DMS53 treated with DMSO at 0.1 percent for 48 hours (cell line): ENCODE results near the gene TRAIP.

Source experiments
- DNase-seq: peaks from one replicate; lab custom pipeline; 2025; ENCODE audit not compliant: unreplicated experiment; lab: John Stamatoyannopoulos, UW

The TRAIP gene

DNA sequence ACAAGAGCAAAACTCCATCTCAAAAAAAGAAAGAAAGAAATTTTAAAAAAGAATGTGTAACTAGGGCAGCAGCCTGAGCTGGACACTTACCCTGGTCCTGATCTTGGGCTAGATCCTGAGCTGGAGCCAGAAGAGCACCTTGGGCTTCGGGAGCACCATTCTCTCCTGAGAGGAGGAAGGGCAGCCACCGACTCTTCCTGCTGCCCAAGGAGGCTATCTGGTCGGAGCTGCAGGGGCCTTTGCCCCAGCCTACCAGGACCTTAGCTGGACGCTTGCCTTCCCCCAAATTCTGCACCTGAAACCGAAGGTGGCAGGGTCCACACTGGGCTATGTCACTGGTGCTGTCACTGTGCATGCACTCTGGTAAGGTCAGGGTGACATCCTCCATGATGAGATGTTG is 20.2 kb upstream of the TRAIP start:
- no peak for DNase-seq

DNA sequence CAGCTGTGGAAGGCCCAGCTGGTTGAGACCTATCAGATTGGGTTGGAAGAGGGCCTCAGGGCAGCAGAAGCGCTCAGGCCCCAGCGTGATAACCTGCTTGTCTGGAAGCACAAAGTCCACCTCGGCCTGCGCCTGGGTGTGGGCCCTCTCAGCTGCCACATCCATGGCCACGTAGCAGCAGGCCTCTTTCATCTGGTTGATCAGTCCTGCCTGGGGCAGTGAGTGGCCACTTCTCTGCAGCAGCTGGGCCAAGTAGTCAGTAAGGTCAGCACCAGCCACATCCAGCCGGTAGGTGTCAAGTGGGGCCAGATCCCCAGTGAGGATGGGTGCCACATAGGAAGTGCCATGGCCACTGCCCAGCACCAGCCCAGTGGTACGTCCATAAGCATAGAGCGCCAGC is 17.3 kb upstream of the TRAIP start:
- DNase-seq, result no peak

- DNase-seq, result no peak
Observed at GRCh38 chr3:49872801-49873281, 16.5 kb upstream of the TRAIP start.

DNA sequence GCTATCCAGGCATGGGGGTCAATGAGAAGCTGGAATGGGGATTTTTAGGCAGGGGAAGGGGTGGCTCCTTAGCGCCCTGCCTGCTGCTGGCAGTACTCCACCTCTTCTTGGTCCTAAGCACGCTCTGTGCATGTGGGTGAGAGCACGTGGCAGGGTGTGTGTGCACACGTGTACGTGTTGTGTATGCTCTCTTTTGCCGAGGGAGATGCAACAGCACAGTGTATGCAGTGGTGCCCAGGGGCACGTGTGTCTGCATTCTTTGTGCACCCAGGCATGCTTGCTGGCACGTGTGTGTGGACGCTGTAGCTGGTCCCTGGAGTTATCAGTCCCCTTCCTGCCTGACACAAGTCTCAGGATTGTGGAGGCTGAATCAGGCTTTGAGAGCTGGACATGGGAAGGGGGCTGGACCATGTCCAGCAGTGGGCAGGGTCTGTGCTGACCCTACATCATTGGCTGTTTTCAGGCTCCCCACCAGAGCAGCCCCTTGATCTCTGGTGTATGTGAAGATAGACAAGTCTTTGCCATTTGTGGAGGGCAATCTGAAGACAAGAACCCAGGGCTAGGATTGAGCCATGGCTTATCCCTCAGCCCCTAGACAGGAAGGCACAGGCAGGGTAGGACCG is 15.3 kb upstream of the TRAIP start:
- no peak for DNase-seq

DNA sequence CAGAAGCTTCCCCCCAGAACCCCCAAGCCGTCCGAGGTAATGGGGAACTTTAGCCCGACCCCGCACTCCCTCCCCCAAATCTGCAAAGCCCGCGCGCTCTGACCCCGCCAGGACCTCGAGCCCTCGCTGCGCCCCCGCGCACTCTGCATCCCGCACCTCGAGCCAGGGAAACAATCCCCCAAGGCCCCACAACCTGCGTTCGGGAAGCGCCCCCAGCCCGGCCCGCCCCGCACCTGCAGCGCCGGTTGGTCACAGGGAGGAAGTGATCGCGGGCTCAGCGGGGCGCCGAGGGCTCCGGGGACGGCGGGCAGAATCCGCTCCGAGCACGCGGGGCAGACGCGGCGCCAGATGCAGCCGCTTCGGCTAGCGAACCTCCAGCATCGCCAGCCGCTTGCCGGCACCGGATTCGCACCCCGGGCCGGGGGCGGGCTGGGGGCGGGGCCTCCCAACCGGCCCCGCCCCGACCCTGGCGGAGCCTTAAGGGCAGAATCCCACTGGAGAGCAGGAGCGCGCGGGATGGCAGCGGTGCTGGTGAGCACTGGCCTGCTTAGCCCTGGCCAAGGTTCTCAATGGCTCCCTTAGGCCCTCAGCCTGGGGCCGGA is 13.3 kb upstream of the TRAIP start, which contains the start of gene CAMKV:
CAMKV (minus strand) TSS at position 382 of the 602 bp plus-strand sequence. CDS start 7,518 bp downstream, outside the sequence.
- no peak for DNase-seq

GRCh38 chr3:49868862-49869466 is 12.6 kb upstream of the TRAIP start:
- no peak for DNase-seq

DNA sequence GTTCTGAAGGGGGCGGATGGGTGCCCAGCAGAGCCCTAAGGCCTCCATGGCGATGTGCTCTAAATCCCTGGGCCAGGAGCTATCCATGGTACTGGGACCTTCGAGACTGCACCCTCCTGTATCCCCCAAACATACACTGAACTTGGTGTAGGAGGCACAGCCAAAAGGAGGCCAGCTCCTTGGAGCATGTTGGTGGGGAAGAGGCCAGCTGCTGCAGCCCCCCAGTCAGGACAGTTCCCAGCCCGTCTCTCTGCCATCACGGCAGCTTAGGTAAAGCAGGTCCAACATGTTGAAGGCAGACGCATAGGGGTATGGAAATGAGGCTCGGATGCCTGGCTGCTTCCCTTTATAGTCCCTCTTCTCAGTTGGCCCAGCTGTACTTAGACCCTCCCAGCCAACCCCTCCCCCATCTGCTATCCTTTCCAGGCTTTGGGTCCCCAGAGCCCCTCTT is 11.5 kb upstream of the TRAIP start:
- DNase-seq, result no peak

GRCh38 chr3:49867400-49867799 is 11.0 kb upstream of the TRAIP start:
- no peak for DNase-seq

DNA sequence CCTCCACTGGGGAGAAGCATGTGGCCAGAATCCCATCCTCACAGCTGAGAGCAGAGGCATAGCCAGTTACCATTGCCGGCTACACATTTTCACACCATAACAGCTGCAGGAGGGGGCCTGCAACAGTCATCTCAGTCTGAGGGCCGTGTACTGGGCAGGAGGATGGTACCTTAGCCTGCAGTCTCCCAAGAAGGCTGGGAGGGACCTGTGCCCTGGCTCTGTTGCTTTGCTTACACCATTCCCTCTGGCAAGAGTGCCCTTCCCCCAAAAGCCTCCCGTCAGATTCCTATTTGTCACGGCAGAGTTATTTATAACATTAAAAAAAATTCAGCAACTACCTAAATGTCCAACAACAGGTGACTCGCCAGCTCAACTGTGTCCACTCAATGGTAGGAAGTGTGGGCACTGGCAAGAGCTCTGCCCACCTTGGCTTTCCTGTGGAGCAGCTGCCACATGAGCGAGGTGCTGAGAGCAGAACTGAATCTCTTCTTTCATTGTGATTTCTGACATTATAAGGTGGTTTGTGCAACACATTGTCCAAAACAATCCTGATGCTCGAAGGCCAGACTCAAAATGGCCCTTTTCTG is 8.9 kb upstream of the TRAIP start:
- no peak for DNase-seq

DNA sequence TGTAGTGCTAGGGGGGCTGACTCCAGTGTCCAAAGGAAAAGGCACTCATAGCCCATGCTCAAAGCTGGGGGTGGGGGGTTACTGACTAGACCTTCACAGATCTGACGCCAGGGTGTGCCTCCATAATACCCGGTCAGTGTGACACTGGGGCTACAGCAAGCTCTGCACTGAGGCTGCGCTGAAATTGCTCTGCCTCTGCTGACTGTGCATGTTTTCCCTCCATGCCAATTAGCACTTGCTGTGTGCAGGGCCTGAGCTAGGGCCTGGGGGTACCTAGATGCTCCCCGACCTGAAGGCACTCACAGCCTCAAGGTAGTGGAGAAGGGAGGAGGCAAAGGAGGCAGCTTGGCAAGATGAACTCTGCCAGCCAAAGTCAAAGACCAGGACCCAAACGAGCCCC is 8.1 kb upstream of the TRAIP start:
- DNase-seq, result no peak

GRCh38 chr3:49859576-49860305 is 3.4 kb upstream of the TRAIP start:
- no peak for DNase-seq

GRCh38 chr3:49855662-49856061 is 702 bp downstream of the TRAIP start:
- DNase-seq, result no peak

DNA sequence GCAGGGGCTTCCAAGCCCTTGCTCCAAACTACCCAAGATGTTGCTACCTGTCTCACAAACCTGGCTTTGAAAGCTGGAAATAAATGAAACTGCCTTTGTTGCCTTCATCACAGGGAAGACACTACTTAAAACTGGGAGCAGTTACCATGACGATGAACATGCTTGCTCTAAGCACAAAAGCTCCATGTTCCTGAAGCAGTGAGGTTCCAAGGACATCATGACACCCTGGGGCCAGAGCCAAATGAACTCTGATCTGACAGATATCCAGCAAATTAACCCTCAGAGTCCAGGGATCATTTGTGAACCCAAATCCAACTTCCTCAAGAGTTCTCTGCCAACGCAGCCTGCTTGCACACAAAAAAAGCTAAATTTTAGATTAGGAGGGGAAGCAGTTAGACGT is 10.7 kb downstream of the TRAIP start:
- DNase-seq, result no peak

DNA sequence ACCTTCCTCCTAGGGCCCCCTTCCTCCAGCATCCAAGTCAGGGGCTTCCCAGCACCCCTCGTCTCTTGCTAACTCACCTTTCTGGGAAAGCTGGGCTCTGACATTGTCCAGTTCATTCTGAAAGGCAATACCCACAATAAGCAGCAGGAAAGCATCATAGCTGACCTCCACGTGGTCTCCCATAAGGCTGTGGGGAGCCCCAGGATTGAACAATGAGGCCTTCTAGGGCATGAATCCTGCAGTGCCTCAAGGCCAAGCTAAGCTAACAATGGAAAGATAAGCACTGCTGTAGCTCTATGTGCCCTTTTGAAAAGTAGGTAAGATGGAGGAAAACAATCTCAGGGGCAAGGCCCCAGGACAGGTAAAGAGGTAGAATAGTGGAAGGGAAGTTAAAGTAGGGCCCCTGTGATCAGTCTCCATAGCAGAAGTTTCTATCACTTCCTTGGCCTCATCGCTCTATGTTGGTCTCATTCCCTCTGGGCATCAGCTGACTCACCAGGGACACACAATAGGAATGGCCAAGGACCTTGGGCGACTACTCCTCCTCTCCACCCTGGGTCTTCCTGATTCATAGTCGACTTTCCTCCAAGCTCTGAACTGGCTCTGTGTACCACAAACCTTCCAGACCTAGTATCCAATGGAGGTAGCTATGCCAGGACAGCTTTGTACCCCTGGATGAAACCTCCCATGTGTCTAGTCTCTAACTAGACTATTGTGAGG is 11.7 kb downstream of the TRAIP start:
- no peak for DNase-seq

GRCh38 chr3:49842843-49843517 is 13.4 kb downstream of the TRAIP start:
- no peak for DNase-seq

- DNase-seq, result no peak
Observed at GRCh38 chr3:49841806-49842205, 14.6 kb downstream of the TRAIP start.

DNA sequence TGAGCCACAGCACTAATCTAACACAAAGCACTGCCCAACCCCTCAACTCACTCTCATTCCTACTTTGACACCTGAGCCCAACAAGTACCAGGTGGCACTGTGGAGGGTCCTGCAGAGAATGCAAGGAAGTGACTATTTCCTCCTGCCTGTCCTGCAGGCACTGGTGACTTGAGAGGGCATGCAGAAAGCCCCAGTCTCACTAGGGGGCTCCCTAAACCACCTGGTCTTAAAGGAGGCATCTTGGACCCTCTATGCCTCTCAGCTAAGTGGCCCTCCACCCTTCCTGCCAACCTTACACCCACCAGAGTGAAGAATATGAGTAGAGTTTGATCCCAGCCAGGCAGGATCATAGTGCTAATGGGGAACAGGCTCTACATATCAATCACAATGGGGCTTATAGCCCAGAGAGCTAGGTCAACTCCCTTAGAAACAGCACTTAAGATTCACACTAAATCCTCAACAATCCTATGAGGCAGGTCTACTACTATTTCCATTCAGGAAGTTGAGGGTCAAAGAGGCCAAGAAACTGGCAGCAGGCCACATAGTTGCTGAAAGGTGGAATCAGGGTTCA is 15.2 kb downstream of the TRAIP start:
- no peak for DNase-seq

DNA sequence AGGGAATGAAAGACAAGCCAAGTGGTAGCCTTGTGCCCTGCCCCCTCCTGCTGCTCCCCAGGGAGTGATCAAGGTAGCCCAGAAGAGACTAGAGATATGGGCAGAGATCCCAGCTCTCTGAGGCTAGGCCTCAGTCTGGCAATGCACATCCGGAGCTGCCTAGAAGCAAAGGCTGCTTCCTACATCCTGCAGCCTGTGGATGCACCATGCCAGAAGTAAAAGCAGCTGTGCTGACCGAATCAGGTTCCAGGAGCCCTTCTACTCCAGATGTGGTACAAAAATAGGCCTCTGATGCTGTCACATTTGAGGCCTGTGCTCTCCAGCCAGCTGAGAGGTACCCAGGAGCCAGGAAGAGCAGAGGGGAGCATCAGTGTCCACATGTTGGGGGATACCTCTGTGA is 16.0 kb downstream of the TRAIP start:
- DNase-seq, result no peak

DNA sequence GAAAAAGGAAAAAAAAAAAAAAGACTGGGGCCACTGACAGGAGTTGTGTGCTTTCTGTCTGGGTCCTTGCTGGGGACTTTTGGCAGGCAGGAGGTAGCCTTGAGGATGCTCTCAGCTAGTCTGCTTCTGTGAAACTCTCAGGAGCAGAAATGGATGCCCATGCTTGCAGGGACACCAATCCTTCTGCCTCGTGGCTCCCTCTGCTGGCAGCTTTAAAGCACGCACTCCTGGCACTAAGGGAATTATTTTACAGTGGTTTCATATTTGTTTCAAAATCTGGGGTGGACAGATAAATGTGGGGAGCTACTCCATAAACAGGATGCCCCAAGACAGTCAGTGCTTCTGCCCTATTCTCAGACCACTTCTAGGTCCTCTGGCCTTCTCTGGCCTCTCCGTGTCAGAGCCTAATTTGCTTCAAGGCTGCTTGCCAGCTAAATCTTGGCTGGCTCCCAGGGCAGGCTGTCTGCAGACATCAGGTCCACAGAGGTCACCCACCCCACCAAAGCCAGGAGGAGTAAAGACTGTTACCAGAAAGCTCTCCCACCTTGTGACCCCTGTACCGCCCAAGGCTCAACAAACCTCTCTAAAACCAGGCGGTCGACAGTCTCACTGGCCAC is 17.1 kb downstream of the TRAIP start:
- DNase-seq, result peak; percentile 32
